ENCODE measurements around the gene SPDEF.

SPDEF gene

GRCh38 chr6:34526241-34526972, 29.7 kb downstream of the SPDEF start:
- peak; percentile 34 for DNase-seq

DNA sequence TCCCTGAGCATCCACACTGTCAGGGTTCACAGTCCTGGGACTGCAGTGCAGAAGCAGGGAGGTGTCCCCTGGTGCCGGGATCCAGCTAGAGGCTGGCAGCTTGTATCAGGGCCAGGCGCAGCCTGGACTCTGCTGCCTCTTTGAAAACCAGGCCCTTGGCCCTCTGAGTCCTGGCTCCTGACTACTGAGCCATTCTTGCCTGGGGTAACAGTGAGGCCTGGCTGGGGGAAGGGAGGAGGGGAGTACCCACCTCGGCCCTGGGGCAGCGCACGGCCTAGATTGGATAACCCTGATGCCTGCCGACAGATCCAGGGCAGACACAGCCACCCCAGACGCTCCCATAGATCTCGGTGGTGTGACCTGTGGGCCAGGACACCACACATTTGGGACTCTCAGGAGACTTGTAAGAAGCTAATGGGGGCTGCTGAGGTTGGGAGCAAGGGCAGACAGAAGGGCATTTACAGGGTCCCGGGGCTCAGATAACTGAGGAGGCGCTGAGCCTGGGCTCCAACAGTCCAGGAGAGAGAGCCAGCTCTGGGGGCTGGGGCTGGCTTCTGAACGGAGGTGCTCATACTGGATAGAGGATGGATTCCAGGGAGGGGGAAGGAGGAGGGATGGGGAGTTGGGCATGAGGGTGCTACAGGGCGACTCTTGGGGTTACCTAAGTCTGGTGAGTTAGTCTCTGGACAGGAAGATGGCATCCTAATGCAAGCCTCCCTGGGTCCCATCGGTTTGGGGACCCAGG, 30.5 kb downstream of the SPDEF start:
- peak; percentile 7 for DNase-seq

- DNase-seq = peak; percentile 7
These were observed 31.2 kb downstream of the SPDEF start for GRCh38 chr6:34524971-34525370.

- peak; percentile 7 for DNase-seq
These were observed 31.6 kb downstream of the SPDEF start for GRCh38 chr6:34524499-34524898.

DNA sequence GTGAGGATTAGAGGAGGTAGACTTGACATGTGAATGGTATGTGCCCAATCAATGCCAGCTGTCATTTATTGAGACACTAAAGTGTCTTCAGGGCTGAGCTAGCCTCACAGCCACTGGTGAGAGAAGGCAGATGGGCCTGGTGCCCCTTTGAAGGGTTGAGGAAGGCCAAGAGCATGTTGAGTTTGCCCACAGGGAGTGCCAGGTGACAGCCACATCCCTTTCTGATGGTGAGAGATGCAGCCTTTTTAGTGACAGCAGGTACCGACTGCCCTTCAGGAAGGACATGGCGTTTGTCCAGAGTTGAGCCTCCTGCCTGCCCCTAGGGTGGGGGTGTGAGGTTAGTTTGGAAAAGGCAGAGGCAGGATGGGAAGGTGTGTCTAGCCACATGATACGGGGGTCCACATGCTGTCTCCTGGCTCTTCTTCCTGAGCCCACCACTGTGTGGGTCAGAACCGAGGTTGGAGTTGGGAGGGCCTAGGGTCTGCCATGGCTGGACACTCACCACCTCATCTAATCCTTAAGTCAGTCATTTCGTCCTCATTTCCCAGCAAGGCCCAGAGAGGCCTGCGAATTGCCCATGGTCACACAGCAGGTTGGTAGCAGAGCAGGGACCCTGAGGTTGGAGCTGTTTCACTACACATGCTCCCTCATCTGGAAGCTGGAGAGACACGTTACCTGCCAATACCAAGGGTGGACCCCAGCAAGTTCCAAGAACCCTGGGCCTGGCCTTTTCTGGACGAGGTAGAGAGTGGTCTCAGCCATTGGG, 32.5 kb downstream of the SPDEF start:
- peak; percentile 9 for DNase-seq

- peak; percentile 7 for DNase-seq
These were observed 33.4 kb downstream of the SPDEF start for GRCh38 chr6:34522761-34523160.

- no peak for DNase-seq
These were observed 34.5 kb downstream of the SPDEF start for GRCh38 chr6:34521463-34522285.

DNA sequence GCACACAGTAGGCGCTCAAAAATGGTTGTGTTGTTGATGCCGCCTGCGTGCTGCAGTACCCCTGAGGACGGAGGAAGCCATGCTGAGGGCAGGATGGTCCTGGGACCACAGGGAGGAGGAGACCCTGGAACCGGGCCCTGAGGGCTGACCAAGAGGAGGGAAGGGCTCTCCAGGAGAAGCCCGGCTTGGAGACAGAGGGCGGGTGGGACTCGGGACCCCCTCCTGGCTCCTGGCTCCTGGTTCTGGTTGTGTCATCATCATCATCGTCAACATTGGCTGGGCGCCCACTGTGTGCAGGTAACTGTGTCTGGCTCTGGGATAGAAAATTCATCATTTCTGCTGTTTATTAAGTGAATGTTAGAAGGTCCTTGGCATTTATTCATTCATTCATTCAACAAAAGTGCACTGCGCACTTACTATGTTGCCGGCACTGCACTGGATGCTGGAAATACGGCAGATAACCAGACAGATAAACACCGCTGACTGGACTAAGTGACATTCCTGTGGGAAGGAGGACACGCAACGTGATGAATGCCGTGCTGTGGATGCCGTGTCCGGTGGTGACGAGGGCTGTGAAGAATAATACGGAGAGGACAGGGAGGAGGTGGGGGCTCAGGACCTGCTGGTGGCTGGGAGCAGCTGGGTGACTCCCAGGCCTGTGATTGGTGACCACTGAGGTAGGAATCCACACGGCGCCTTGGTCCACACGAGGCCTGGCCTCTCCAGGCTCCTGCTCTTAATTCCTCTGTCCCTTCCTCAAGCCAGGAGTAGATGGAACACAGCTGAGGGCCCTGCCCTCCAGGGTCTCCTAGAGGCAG, 35.3 kb downstream of the SPDEF start:
- no peak for DNase-seq

DNA sequence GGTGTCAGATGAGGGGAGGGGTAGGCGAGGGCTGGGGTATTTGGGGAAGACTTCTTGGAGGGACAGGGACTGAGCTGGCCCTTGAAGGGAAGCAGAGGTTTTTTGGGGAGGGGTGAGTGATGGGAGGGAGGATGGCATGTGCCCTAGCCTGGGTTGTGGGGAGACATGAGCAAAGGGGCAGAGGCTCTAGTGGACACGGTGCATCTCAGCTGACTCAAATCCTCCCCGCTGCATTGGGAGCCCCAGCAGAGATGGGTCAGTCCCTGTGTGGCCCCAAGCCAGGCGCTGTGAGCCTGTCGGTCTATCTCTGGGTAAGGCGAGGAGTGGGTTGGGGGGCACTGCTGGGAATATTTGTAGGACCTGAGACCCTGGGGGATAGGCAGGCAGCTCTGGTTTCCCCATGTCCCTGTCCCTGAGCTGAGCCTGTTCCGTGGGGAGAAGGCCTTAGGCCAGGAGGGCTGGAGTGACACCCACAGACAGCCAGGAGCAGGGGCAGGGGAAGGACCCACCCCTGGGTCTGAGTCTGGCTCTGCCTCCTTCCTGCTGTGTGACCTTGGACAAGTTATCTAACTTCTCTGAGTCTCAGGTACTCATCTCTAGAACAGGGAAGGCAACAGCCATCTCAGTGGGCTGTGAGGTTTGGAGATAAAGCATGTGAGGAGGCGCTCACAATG, 36.0 kb downstream of the SPDEF start:
- DNase-seq = no peak

- no peak for DNase-seq
These were observed 37.3 kb downstream of the SPDEF start for GRCh38 chr6:34518669-34519365.

DNA sequence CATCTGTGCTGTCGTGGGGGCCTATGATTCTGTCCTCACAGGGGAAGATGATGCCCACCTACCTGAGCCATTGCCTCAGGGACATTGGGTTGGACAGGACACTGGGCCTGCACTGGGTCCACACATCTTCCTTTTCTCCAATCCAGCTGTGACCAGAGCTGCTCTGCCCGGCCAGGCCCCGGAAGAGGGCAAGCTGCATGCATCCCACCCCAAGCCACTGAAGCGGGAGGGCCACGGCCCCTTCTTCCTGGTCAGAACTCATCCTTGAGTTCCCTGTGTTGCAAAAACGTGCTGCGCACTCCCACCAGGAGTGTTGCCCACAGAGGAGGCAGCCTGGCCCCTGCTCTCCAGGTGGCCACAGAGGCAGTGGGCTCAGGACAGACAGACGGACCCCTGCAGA, 38.2 kb downstream of the SPDEF start:
- DNase-seq = no peak

DNA sequence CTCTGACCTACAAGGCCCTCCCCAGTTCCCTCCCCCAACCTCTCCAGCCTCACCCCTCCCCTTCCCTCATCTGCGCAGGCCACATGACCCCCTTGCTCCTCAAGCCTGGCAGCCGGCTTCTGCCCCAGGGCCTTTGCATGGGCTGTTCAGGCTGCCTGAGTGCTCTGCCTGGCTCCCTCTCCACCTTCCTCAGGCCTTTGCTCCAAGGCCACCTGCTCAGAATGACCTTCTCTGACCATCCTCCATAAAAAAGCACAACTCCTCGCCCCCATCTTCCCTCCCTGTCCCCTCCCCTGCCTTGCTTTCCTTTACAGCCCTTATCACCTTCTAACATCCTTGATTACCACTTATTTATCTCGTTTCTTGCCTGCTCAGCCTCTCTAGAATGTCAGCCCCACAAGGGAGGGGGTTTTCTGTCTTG, 38.7 kb downstream of the SPDEF start:
- DNase-seq = no peak

- no peak for DNase-seq
These were observed 39.5 kb downstream of the SPDEF start for GRCh38 chr6:34516391-34517324.

DNA sequence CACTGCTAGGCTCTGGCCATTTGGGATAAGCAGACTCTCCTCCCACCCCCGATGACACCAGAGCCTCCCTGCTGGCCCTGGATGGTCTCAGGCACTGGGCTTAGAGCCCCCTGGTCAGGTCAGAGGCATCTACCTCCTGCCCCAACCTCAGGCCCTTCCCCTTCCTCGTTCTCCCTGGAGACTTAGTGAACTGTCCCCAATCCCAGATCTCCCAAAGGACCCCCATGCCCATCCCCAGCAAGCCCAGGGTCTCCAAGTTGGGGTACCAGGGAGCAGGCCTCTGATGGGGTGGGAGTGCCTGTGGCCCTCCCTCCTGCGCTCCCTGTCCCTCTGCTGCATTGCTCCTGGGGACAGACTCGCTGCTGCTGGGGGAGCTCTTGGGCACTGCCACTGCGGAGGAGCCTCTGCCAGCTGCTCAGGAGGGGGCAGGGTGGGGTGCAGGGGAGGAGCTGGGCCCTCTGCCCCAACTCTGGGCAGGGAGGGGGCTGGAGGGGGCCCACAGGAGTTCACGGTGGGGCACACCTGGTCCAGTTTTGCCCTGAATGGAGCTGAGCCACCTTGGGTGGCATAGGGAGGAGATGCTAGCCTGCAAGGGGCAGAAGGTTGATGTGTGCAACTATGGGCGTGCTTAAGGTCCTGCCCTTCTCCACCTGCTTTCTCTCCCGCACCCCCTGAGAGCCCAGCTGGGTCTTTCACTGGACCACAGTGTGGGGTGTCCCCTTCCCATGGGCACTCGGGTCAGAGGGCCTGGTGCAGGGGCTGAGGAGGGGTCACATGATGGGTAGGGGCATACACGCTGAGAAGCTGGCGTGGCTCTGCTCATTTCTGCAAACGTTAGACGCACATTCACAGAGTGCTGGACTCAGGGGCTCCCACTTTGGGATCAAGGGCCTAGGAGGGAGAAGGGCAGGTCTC, 40.4 kb downstream of the SPDEF start:
- DNase-seq = no peak

- peak; percentile 79 for DNase-seq
These were observed 41.3 kb downstream of the SPDEF start for GRCh38 chr6:34514593-34515472.

DNA sequence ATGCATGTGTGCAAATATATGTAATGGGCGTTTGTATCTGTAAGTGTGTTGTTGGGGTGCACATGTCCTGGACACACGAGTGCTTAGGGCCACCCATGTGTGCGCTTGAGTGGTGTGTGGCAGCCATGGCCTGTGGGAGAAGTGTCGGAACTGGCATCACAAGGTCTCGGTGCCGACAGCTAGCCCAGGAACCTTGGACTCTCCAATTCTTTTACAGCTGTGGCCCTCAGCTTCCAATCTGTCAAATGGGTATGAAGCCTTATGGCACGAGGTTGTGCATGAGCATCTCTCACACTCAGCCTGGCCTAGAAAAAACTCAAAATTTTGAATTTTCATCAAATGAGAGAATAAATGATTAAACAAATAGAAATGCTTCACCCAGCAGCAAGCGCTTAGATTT, 42.0 kb downstream of the SPDEF start:
- no peak for DNase-seq

DNA sequence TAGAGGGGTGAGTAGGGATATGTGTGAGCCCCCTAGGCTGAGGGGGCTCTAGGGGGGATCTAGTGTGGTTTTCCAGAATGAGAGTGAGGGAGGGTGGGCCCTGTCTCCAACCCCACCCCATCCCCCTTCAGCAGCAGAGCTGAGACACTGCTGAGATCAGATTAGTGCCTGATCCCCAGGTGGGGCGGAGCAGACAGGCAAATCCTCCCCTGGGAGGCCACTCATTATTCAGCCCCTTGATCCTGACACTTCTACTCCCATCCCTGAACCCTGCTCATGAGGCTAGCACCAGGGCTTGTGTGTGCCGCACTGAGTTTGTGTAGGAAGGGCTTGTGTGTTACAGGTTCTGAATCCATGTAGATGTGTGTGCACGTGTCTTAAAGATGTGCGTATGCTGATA, 42.5 kb downstream of the SPDEF start:
- no peak for DNase-seq

Data from right hindlimb (tissue), 1 donor.